ENCODE data around the gene RAD51B. TPM values are rescaled to one million over a fixed set of nuclear protein-coding genes. Genes with fewer than 3 reads are reported as not detected.

Gene RAD51B
- total RNA-seq, 1 experiment from 2014 or later, result 20.0 TPM

DNA sequence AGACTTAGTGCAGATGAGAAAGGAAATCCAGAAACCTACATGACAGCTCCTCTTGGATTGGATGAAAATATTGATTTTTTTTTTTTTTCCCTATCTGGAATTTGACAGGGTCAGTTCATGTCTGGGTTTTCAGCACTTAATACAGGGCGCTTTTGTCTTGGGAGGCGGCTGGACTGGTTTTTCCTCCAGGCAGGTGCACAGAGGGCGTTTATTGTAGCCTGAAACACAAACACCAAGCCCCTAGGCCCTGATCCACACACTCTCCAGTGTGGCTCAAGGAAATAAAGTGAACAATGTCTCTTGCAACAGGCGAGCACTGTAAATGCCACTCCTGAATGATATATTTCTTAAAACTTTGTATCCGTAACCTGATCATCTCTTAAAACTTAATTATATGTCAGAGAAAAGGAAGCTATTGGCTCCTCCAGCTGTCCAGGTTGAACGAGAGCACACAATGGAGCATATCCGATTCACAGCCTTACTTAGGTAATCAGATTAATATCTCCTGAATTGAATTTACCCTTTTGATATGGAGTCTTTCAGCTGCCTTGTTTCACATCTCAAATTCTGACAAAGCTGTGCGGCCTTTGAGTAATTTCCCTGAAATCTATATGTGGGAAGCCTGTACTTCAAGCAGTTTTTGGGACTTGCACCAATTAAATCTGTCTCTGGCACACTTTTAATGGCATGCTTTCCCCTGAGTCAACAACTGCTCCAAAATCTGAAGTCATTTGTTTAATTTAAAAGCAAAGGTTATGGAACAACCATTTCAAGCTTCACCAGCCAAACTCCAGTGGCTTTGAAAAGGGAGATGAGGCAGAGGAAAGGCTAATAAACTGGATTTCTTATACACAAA lies 487.6 kb downstream of the RAD51B start:
- no peaks in the 10 kb centered on the region for H3K79me2 ChIP-seq (ENCODE audit: insufficient read depth, low read length)
- TF ChIP-seq SP1 (IDR thresholded peaks at IDR 0.05; ENCODE audit: low read depth) (0 out of 2 replicates have a peak, but pooled peaks have one; percentile 33), CBX3 (IDR thresholded peaks at IDR 0.05; ENCODE audit: low read depth) (0 out of 2 replicates have a peak, but pooled peaks have one; percentile 14), CEBPB (IDR thresholded peaks at IDR 0.05; ENCODE audit: low read depth) (0 out of 2 replicates have a peak, but pooled peaks have one; percentile 27), POLR2A (IDR thresholded peaks at IDR 0.05; ENCODE audit: borderline replicate concordance, extremely low read depth, insufficient read depth, insufficient read length) (no peak), FOSL1 (IDR thresholded peaks at IDR 0.05; ENCODE audit: low read depth) (no peak)
- H3K4me3 ChIP-seq (replicated peaks in 1 of 2; ENCODE audit: low read depth in 1 of 2, low read length in 2 of 2), result no peak overlapping the region
- peak overlapping the region; percentile 36 for H3K27ac ChIP-seq (ENCODE audit: low read depth, low read length)
- H3K27me3 ChIP-seq (ENCODE audit: insufficient read depth, low read length), result no peaks in the 10 kb centered on the region
- ChIA-PET RAD21 (ENCODE audit: low non-redundant PET in 1 of 2, low total read pairs in 2 of 2, uncharacterized antibody in 2 of 2, unreplicated experiment in 2 of 2) (no interaction called here), POLR2A (interaction anchor here (0.6 kb wide), 1 partner anchor 212 kb away, joined by 8 read pairs; no protein-coding TSS in a partner anchor), CTCF (no interaction called here)
- no peak overlapping the region for H2AFZ ChIP-seq (ENCODE audit: low read depth, low read length, poor library complexity, severe bottlenecking)
- ATAC-seq (peak; percentile 54; the same call in 1 of the 2 replicates), DNase-seq (ENCODE audit: low read depth, low spot score) (peak; percentile 21)
- no peaks in the 10 kb centered on the region for H3K36me3 ChIP-seq (ENCODE audit: control insufficient read depth in 1 of 2, insufficient read depth in 2 of 2, low read length in 2 of 2)
- peaks cover 13 to 25% of the 10 kb centered on the region in 2 experiments; a peak in 3 of 4 replicates for H3K4me1 ChIP-seq (ENCODE audit: control insufficient read depth in 1 of 2, insufficient read depth in 2 of 2, low read length in 2 of 2)
- no peak overlapping the region for H3K9ac ChIP-seq (ENCODE audit: low read length)
- no peaks in the 10 kb centered on the region for H3K9me2 ChIP-seq (ENCODE audit: insufficient read depth)
- H3K4me2 ChIP-seq (ENCODE audit: low read length), result no peak overlapping the region
- peaks cover 0 to 2% of the 10 kb centered on the region in 2 experiments; a peak in 1 of 4 replicates for H3K9me3 ChIP-seq (ENCODE audit: control insufficient read depth in 1 of 2, insufficient read depth in 1 of 2, low read depth in 1 of 2, low read length in 2 of 2)
- BruUV-seq (replicated peaks), result no TSS peak
- no peaks in the 10 kb centered on the region for H4K20me1 ChIP-seq (ENCODE audit: insufficient read depth)
- intact Hi-C loops (cut with micrococcal nuclease), result no loop called here

DNA sequence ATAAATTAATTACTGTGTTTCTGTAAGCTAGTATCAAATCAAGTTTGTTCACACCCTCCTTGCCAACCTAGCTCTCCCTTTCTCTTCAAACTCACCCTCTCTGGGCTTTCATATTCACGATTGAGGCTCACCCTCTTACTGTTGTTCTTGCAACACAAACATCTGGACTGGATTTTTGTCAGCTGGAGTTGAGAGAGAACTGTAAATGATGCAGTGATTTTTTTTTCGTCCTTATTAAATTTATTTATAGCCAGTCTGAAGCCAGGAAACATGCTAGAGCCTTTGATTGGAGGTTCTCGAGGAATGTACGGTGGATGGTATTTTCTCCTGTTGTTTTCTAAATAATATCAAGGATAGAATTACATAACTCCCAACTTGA lies 488.2 kb downstream of the RAD51B start:
- DNase-seq (ENCODE audit: low read depth, low spot score) (no peak), ATAC-seq (no peak)
- H2AFZ ChIP-seq (ENCODE audit: low read depth, low read length, poor library complexity, severe bottlenecking), result no peak overlapping the region
- H3K9ac ChIP-seq (ENCODE audit: low read length), result no peak overlapping the region
- H3K27me3 ChIP-seq (ENCODE audit: insufficient read depth, low read length), result no peaks in the 10 kb centered on the region
- TF ChIP-seq REST (IDR thresholded peaks at IDR 0.05; ENCODE audit: low read depth) (no peak), ATF3 (IDR thresholded peaks at IDR 0.05) (no peak), CEBPB (IDR thresholded peaks at IDR 0.05; ENCODE audit: low read depth) (no peak), SP1 (IDR thresholded peaks at IDR 0.05; ENCODE audit: low read depth) (no peak)
- no TSS peak for BruUV-seq (replicated peaks)
- H3K4me1 ChIP-seq (ENCODE audit: control insufficient read depth in 1 of 2, insufficient read depth in 2 of 2, low read length in 2 of 2), result peaks cover 13 to 25% of the 10 kb centered on the region in 2 experiments; a peak in 3 of 4 replicates
- no peak overlapping the region for H3K27ac ChIP-seq (ENCODE audit: low read depth, low read length)
- no peaks in the 10 kb centered on the region for H3K79me2 ChIP-seq (ENCODE audit: insufficient read depth, low read length)
- no peak overlapping the region for H3K4me2 ChIP-seq (ENCODE audit: low read length)
- POLR2A ChIA-PET, result interaction anchor here (0.6 kb wide), 1 partner anchor 212 kb away, joined by 8 read pairs; no protein-coding TSS in a partner anchor
- no peaks in the 10 kb centered on the region for H3K9me3 ChIP-seq (ENCODE audit: control insufficient read depth in 1 of 2, insufficient read depth in 1 of 2, low read depth in 1 of 2, low read length in 2 of 2)
- RAD21 ChIA-PET (ENCODE audit: low non-redundant PET in 1 of 2, low total read pairs in 2 of 2, uncharacterized antibody in 2 of 2, unreplicated experiment in 2 of 2), result no interaction called here
- H3K9me2 ChIP-seq (ENCODE audit: insufficient read depth), result no peaks in the 10 kb centered on the region
- no peak overlapping the region for H3K4me3 ChIP-seq (replicated peaks in 1 of 2; ENCODE audit: low read depth in 1 of 2, low read length in 2 of 2)
- intact Hi-C loops (cut with micrococcal nuclease), result no loop called here
- CTCF ChIA-PET, result no interaction called here
- H4K20me1 ChIP-seq (ENCODE audit: insufficient read depth), result no peaks in the 10 kb centered on the region
- no peaks in the 10 kb centered on the region for H3K36me3 ChIP-seq (ENCODE audit: control insufficient read depth in 1 of 2, insufficient read depth in 2 of 2, low read length in 2 of 2)

All from HCT116 (cell line).